ENCODE results near the gene TOP2B. TPM values are rescaled to one million over a fixed set of nuclear protein-coding genes. Genes with fewer than 3 reads are reported as not detected.

TOP2B gene
- total RNA-seq, 2 experiments from 2014 or later, result 165 to 171 TPM

- Mint-ChIP-seq H3K27me3 (no peaks in the 10 kb centered on the region), H3K36me3 (ENCODE audit: low read depth) (no peaks in the 10 kb centered on the region), H3K27ac (no peak overlapping the region), H3K4me3 (no peak overlapping the region), H3K4me1 (ENCODE audit: low read depth) (no peaks in the 10 kb centered on the region), H3K9me3 (no peaks in the 10 kb centered on the region)
- DNase-seq, result no peak
- ChIA-PET CTCF (no interaction called here), POLR2A (no interaction called here)
- TF ChIP-seq, protein P1, sequence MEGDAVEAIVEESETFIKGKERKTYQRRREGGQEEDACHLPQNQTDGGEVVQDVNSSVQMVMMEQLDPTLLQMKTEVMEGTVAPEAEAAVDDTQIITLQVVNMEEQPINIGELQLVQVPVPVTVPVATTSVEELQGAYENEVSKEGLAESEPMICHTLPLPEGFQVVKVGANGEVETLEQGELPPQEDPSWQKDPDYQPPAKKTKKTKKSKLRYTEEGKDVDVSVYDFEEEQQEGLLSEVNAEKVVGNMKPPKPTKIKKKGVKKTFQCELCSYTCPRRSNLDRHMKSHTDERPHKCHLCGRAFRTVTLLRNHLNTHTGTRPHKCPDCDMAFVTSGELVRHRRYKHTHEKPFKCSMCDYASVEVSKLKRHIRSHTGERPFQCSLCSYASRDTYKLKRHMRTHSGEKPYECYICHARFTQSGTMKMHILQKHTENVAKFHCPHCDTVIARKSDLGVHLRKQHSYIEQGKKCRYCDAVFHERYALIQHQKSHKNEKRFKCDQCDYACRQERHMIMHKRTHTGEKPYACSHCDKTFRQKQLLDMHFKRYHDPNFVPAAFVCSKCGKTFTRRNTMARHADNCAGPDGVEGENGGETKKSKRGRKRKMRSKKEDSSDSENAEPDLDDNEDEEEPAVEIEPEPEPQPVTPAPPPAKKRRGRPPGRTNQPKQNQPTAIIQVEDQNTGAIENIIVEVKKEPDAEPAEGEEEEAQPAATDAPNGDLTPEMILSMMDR (IDR thresholded peaks at IDR 0.05), result no peak
- intact Hi-C loops (cut with micrococcal nuclease), result no loop called here
- ATAC-seq, result no peak
Observed at GRCh38 chr3:25567806-25568524, 96.7 kb downstream of the TOP2B start.

- no peak for DNase-seq
- no peak for ATAC-seq
- Mint-ChIP-seq H3K36me3 (ENCODE audit: low read depth) (no peaks in the 10 kb centered on the region), H3K27ac (no peak overlapping the region), H3K4me1 (ENCODE audit: low read depth) (no peaks in the 10 kb centered on the region), H3K4me3 (no peak overlapping the region), H3K9me3 (no peaks in the 10 kb centered on the region), H3K27me3 (no peaks in the 10 kb centered on the region)
- CTCF ChIA-PET, result no interaction called here
- POLR2A ChIA-PET, result no interaction called here
- TF ChIP-seq, protein P1 (IDR thresholded peaks at IDR 0.05), result no peak
- intact Hi-C loops (cut with micrococcal nuclease), result no loop called here
Observed at GRCh38 chr3:25567388-25567787, 97.3 kb downstream of the TOP2B start.

- H3K36me3 Mint-ChIP-seq (ENCODE audit: low read depth), result no peaks in the 10 kb centered on the region
- no peaks in the 10 kb centered on the region for H3K9me3 Mint-ChIP-seq
- intact Hi-C loops (cut with micrococcal nuclease), result no loop called here
- ChIA-PET CTCF (no interaction called here), POLR2A (no interaction called here)
- TF ChIP-seq, protein P1 (IDR thresholded peaks at IDR 0.05), result no peak
- H3K27me3 Mint-ChIP-seq, result no peaks in the 10 kb centered on the region
- no peak overlapping the region for H3K4me3 Mint-ChIP-seq
- H3K4me1 Mint-ChIP-seq (ENCODE audit: low read depth), result no peaks in the 10 kb centered on the region
- H3K27ac Mint-ChIP-seq, result no peak overlapping the region
- no peak for DNase-seq
- no peak for ATAC-seq
Observed at GRCh38 chr3:25566358-25566920, 98.3 kb downstream of the TOP2B start.

- H3K4me3 Mint-ChIP-seq, result no peak overlapping the region
- no peaks in the 10 kb centered on the region for H3K4me1 Mint-ChIP-seq (ENCODE audit: low read depth)
- H3K36me3 Mint-ChIP-seq (ENCODE audit: low read depth), result no peaks in the 10 kb centered on the region
- CTCF ChIA-PET, result no interaction called here
- POLR2A ChIA-PET, result no interaction called here
- no peak for DNase-seq
- no peak for ATAC-seq
- intact Hi-C loops (cut with micrococcal nuclease), result no loop called here
- H3K27me3 Mint-ChIP-seq, result no peaks in the 10 kb centered on the region
- TF ChIP-seq, protein P1 (IDR thresholded peaks at IDR 0.05), result no peak
- H3K27ac Mint-ChIP-seq, result no peak overlapping the region
- H3K9me3 Mint-ChIP-seq, result no peaks in the 10 kb centered on the region
Observed at GRCh38 chr3:25565807-25566206, 98.9 kb downstream of the TOP2B start.

GRCh38 chr3:25564075-25564474, 100.6 kb downstream of the TOP2B start:
- no peak for DNase-seq
- CTCF ChIA-PET, result no interaction called here
- POLR2A ChIA-PET, result no interaction called here
- no peaks in the 10 kb centered on the region for H3K4me1 Mint-ChIP-seq (ENCODE audit: low read depth)
- ATAC-seq, result no peak
- H3K27ac Mint-ChIP-seq, result no peak overlapping the region
- H3K4me3 Mint-ChIP-seq, result no peak overlapping the region
- TF ChIP-seq, protein P1 (IDR thresholded peaks at IDR 0.05), result no peak
- no peaks in the 10 kb centered on the region for H3K9me3 Mint-ChIP-seq
- H3K27me3 Mint-ChIP-seq, result no peaks in the 10 kb centered on the region
- no peaks in the 10 kb centered on the region for H3K36me3 Mint-ChIP-seq (ENCODE audit: low read depth)
- intact Hi-C loops (cut with micrococcal nuclease), result no loop called here

Measured in activated CD8-positive, alpha-beta T cell treated with anti-CD3 and anti-CD28 coated beads for 36 hours (primary cell).